Measurements from ENCODE around the gene DESI1. TPM values are rescaled to one million over a fixed set of nuclear protein-coding genes. Genes with fewer than 3 reads are reported as not detected.

DESI1 gene
- total RNA-seq, 6 donors from 2014 or later, result 28.2 to 41.5 (median 31.1) TPM

DNA sequence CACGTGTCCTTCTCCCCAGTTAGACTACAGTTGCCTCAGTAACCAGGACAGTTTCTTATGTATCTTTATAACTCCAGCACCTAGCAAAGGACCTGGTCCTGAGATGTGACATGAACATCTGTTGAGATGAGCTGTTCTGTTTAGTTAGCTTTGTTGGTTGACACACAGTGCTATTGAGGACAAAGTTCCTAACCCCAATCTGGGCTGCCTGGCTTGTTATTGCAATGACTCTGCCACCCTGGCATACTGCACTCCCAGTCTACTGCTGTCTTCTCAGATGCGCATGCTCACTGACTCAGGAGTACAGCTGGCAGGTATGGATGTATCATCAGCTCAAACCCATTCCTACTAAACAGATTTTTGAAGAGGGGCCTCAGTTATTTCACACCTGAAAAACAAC lies 7.4 kb downstream of the DESI1 start:
- ATAC-seq (ENCODE audit: low FRiP score in 2 of 2), result no peak
- WGBS, 2 donors, result 93 to 100% methylated on average over 2 of the region's 2 CpGs
- no peaks in the 10 kb centered on the region for H3K9me3 ChIP-seq
- peaks cover 0 to 5% (median 0%) of the 10 kb centered on the region in 4 donors for H3K36me3 ChIP-seq
- H3K4me1 ChIP-seq, result peaks cover 0 to 11% (median 3%) of the 10 kb centered on the region in 4 donors
- TF ChIP-seq EP300 (IDR thresholded peaks at IDR 0.05) (no peak), POLR2AphosphoS5 (IDR thresholded peaks at IDR 0.05) (no peak), POLR2A (IDR thresholded peaks at IDR 0.05) (no peak)
- TF ChIP-seq, protein P1, sequence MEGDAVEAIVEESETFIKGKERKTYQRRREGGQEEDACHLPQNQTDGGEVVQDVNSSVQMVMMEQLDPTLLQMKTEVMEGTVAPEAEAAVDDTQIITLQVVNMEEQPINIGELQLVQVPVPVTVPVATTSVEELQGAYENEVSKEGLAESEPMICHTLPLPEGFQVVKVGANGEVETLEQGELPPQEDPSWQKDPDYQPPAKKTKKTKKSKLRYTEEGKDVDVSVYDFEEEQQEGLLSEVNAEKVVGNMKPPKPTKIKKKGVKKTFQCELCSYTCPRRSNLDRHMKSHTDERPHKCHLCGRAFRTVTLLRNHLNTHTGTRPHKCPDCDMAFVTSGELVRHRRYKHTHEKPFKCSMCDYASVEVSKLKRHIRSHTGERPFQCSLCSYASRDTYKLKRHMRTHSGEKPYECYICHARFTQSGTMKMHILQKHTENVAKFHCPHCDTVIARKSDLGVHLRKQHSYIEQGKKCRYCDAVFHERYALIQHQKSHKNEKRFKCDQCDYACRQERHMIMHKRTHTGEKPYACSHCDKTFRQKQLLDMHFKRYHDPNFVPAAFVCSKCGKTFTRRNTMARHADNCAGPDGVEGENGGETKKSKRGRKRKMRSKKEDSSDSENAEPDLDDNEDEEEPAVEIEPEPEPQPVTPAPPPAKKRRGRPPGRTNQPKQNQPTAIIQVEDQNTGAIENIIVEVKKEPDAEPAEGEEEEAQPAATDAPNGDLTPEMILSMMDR (IDR thresholded peaks at IDR 0.05), result no peak
- no peak for DNase-seq
- H3K27me3 ChIP-seq, result no peaks in the 10 kb centered on the region
- no peak overlapping the region for H3K4me3 ChIP-seq
- no peak overlapping the region for H3K27ac ChIP-seq

DNA sequence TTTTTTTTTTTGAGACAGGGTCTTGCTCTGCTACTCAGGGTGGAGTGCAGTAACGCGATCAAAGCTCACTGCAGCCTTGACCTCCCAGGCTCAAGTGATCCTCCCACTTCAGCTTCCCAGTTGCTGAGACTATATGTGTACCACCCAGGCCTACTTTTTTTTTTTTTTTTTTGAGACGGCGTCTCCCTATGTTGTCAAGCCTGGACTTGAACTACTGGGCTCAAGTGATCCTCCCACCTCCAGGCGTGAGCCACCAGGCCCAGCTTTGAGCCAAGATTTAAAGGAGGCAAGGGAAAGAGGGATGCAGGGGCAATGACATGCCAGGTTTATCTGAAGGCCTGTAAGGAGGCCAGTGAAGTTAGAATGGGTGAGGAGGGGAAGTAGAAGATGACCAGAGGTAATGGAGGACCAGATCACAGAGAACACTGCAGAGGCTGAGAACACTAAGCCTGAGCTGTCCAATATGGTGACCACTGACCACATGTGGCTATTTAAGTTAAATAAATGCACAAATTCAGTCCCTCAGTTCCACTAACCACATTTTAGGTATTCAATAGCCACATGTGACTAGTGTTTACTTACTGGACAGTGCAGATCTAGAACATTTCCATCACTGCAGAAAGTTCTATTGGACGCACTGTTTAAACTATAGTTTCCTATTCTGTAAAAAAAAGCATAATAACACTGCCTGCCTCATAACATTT lies 8.1 kb downstream of the DESI1 start:
- no peak overlapping the region for H3K27ac ChIP-seq
- no peaks in the 10 kb centered on the region for H3K27me3 ChIP-seq
- no peak for DNase-seq
- H3K36me3 ChIP-seq, result peaks cover 0 to 5% (median 0%) of the 10 kb centered on the region in 4 donors
- WGBS, 2 donors, result 92% methylated on average over 6 of the region's 6 CpGs
- H3K4me1 ChIP-seq, result peaks cover 0 to 4% (median 0%) of the 10 kb centered on the region in 4 donors
- no peaks in the 10 kb centered on the region for H3K9me3 ChIP-seq
- H3K4me3 ChIP-seq, result no peak overlapping the region
- TF ChIP-seq POLR2AphosphoS5 (IDR thresholded peaks at IDR 0.05), result no peak
- no peak for TF ChIP-seq EP300 (IDR thresholded peaks at IDR 0.05)
- no peak for TF ChIP-seq POLR2A (IDR thresholded peaks at IDR 0.05)
- TF ChIP-seq, protein P1 (IDR thresholded peaks at IDR 0.05), result no peak
- no peak for ATAC-seq (ENCODE audit: low FRiP score in 2 of 2)

DNA sequence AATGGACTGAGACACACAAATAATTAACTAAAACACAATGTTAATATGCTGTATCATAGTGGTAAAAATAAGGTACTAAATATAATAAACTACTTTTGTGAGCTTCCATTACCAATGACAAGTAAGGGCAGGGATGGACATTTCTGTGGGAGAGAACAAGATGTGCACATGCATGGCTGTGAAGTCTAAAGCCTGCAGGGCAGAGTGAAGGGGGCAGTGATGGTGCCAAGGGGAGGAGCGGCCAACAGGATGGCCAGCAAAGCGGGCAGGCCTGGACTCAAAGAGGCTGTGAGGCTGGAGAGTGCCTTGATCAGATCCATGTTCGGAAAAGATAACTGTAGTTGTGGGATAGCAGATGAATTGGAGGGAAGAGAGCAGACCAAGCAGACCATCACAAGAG lies 12.5 kb downstream of the DESI1 start:
- DNase-seq, result no peak
- H3K27me3 ChIP-seq, result no peaks in the 10 kb centered on the region
- ATAC-seq (ENCODE audit: low FRiP score in 2 of 2), result no peak
- H3K36me3 ChIP-seq, result peaks cover 3 to 38% (median 23%) of the 10 kb centered on the region in 4 donors
- H3K9me3 ChIP-seq, result no peaks in the 10 kb centered on the region
- 84 to 94% methylated on average over 3 of the region's 3 CpGs for WGBS, 2 donors
- H3K4me3 ChIP-seq, result no peak overlapping the region
- H3K4me1 ChIP-seq, result no peaks in the 10 kb centered on the region
- no peak overlapping the region for H3K27ac ChIP-seq
- TF ChIP-seq, protein P1 (IDR thresholded peaks at IDR 0.05), result no peak
- TF ChIP-seq POLR2AphosphoS5 (IDR thresholded peaks at IDR 0.05) (no peak), EP300 (IDR thresholded peaks at IDR 0.05) (no peak), POLR2A (IDR thresholded peaks at IDR 0.05) (no peak)

DNA sequence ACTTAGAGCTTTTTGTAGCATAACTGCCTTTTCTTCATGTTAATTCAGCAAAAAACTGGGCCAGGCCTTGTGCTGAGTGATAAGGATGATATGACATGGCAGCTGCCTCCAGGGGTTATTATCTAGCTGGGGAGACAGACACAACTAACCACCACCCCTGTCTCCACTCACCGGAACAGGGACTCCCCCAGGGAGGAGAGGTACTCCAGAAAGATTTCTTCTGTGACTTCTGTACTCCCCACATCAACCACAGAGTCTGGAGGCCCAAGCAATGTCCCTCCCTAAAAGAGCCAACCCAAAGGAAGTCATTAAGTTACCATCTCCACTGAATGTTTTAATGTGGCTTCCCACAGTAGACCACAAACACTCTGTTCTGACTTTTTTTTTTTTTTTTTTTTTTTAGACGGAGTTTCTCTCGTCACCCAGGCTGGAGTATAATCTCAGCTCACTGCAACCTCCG lies 16.9 kb downstream of the DESI1 start:
- H3K4me3 ChIP-seq, result no peak overlapping the region
- ATAC-seq (ENCODE audit: low FRiP score in 2 of 2) (no peak), DNase-seq (no peak)
- H3K9me3 ChIP-seq, result no peaks in the 10 kb centered on the region
- no peaks in the 10 kb centered on the region for H3K27me3 ChIP-seq
- no peak overlapping the region for H3K27ac ChIP-seq
- peaks cover 13 to 76% (median 54%) of the 10 kb centered on the region in 4 donors for H3K36me3 ChIP-seq
- H3K4me1 ChIP-seq, result no peaks in the 10 kb centered on the region
- 68 to 82% methylated on average over 4 of the region's 4 CpGs for WGBS, 2 donors
- no peak for TF ChIP-seq POLR2A (IDR thresholded peaks at IDR 0.05)
- TF ChIP-seq, protein P1 (IDR thresholded peaks at IDR 0.05), result no peak
- no peak for TF ChIP-seq POLR2AphosphoS5 (IDR thresholded peaks at IDR 0.05)
- no peak for TF ChIP-seq EP300 (IDR thresholded peaks at IDR 0.05)

DNA sequence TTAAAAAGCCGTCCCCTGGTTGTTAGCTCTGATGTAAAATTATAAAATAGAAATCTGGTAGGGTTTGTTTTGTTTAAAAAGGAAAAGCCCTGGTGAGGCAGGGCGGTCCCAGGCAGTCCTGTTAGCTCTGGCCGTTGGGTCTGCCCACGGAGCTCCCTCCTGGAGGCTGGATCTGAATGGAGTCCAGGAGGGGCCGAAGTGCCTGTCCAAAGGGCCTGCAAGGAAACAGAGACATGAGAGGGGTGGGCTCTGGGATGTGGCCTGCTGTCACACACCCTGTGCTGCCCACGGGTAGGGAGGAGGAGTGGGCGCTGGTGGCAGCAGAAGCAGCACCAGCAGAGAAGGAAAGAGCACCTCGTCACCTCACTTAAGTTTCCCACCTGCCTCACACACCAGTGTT lies 19.9 kb downstream of the DESI1 start:
- Histone ChIP-seq H3K27me3 (no peaks in the 10 kb centered on the region), H3K4me1 (peaks cover 0 to 10% (median 6%) of the 10 kb centered on the region in 4 donors), H3K36me3 (peaks cover 10 to 64% (median 42%) of the 10 kb centered on the region in 4 donors), H3K9me3 (no peaks in the 10 kb centered on the region), H3K4me3 (no peak overlapping the region), H3K27ac (no peak overlapping the region)
- DNase-seq (no peak), ATAC-seq (ENCODE audit: low FRiP score in 2 of 2) (no peak)
- no peak for TF ChIP-seq EP300 (IDR thresholded peaks at IDR 0.05)
- TF ChIP-seq, protein P1 (IDR thresholded peaks at IDR 0.05), result no peak
- no peak for TF ChIP-seq POLR2AphosphoS5 (IDR thresholded peaks at IDR 0.05)
- TF ChIP-seq POLR2A (IDR thresholded peaks at IDR 0.05), result no peak
- WGBS, 2 donors, result 91 to 95% methylated on average over 8 of the region's 8 CpGs

Measured in upper lobe of left lung (tissue), 6 donors.